MM.1S (cell line): ENCODE measurements around the gene DMWD.
A peak's percentile ranks its signal among the peaks of the same experiment; 100 is the strongest.

Source experiments
- DNase-seq: peaks from one replicate; pipeline ENCODE4 v3.0.0-alpha.2; 2015
- H2AFZ ChIP-seq: fragments of 300-600 bp; sonication (generic); 2 replicates; pipeline ENCODE4 v1.6.0; 2016; ENCODE audit warnings: antibody characterized with exemption, low read length
- H3F3A ChIP-seq: fragments of 300-600 bp; sonication (generic); 2 replicates; pipeline ENCODE4 v1.6.1; 2016; ENCODE audit warnings: mild to moderate bottlenecking, antibody characterized with exemption, low read length, moderate library complexity, mixed read lengths; ENCODE audit not compliant: insufficient read depth
- H3K27ac ChIP-seq: fragments of 300-600 bp; sonication (generic); 2 replicates; pipeline ENCODE4 v1.5.1; 2016; ENCODE audit warnings: mild to moderate bottlenecking, low read length
- H3K27me3 ChIP-seq: fragments of 300-600 bp; sonication (generic); replicated peaks from 2 replicates; pipeline ENCODE4 v1.6.0; 2016; ENCODE audit warnings: low read length; ENCODE audit not compliant: insufficient read depth
- H3K36me3 ChIP-seq: fragments of 300-600 bp; sonication (generic); replicated peaks from 2 replicates; pipeline ENCODE4 v1.6.1; 2016; ENCODE audit warnings: mild to moderate bottlenecking, low read length, mixed read lengths; ENCODE audit not compliant: insufficient read depth
- H3K4me1 ChIP-seq: fragments of 300-600 bp; sonication (generic); 2 replicates; pipeline ENCODE4 v1.6.1; 2016; ENCODE audit warnings: low read length, mixed read lengths
- H3K4me2 ChIP-seq: fragments of 300-600 bp; sonication (generic); 2 replicates; pipeline ENCODE4 v1.6.0; 2016; ENCODE audit warnings: low read depth, low read length
- H3K4me3 ChIP-seq: fragments of 300-600 bp; sonication (generic); 2 replicates; pipeline ENCODE4 v1.5.1; 2016; ENCODE audit warnings: low read length, mixed read lengths
- H3K79me2 ChIP-seq: fragments of 300-600 bp; sonication (generic); 2 replicates; pipeline ENCODE4 v1.6.1; 2016; ENCODE audit warnings: mixed run types, low read length, mixed read lengths
- H3K9ac ChIP-seq: fragments of 300-600 bp; sonication (generic); 2 replicates; pipeline ENCODE4 v1.6.1; 2016; ENCODE audit warnings: low read length, mixed read lengths
- H3K9me2 ChIP-seq: fragments of 300-600 bp; sonication (generic); replicated peaks from 2 replicates; pipeline ENCODE4 v1.6.1; 2016; ENCODE audit warnings: mild to moderate bottlenecking, low read length, mixed read lengths; ENCODE audit not compliant: insufficient read depth
- H3K9me3 ChIP-seq: fragments of 300-600 bp; sonication (generic); replicated peaks from 2 replicates; pipeline ENCODE4 v1.6.1; 2016; ENCODE audit warnings: mild to moderate bottlenecking, low read length, mixed read lengths; ENCODE audit not compliant: insufficient read depth
- H4K20me1 ChIP-seq: fragments of 300-600 bp; sonication (generic); 2 replicates; pipeline ENCODE4 v1.6.1; 2016; ENCODE audit warnings: mild to moderate bottlenecking, low read length, moderate library complexity, mixed read lengths; ENCODE audit not compliant: insufficient read depth
- CTCF ChIP-seq: fragments of 300-600 bp; sonication (generic); IDR thresholded peaks from 2 replicates; pipeline ENCODE4 v1.5.1; 2016; ENCODE audit warnings: antibody characterized with exemption, low read length, mixed read lengths
- EZH2 ChIP-seq: fragments of 300-600 bp; sonication (generic); optimal IDR thresholded peaks from 2 replicates; pipeline ENCODE3; 2017; ENCODE audit warnings: low read depth, mild to moderate bottlenecking, antibody characterized with exemption, low read length, mixed read lengths
- EZH2phosphoT487 ChIP-seq: fragments of 300-600 bp; sonication (generic); IDR thresholded peaks from 2 replicates; pipeline ENCODE4 v1.6.1; 2018; ENCODE audit warnings: antibody characterized with exemption, low read length

The DMWD gene

GRCh38 chr19:45767410-45767880 lies 25.2 kb downstream of the DMWD start:
- Histone ChIP-seq H3K27me3 (peaks cover 28% of the 10 kb centered on the region; the same call in 1 of the 2 replicates), H3K9ac (no peak overlapping the region; the same call in 1 of the 2 replicates), H3K9me2 (no peaks in the 10 kb centered on the region), H3K4me3 (peak overlapping the region; percentile 90; the same call in 1 of the 2 replicates), H3K27ac (no peak overlapping the region), H3K9me3 (no peaks in the 10 kb centered on the region), H3K36me3 (no peaks in the 10 kb centered on the region), H3K79me2 (no peaks in the 10 kb centered on the region), H3K4me1 (peaks cover 5% of the 10 kb centered on the region), H4K20me1 (no peaks in the 10 kb centered on the region), H3K4me2 (peak overlapping the region; percentile 99; the same call in 1 of the 2 replicates), H2AFZ (peak overlapping the region; percentile 64; the same call in 1 of the 2 replicates), H3F3A (peaks cover 14% of the 10 kb centered on the region)
- DNase-seq = no peak
- no peak for TF ChIP-seq EZH2

- H2AFZ ChIP-seq = no peak overlapping the region
- H4K20me1 ChIP-seq = no peaks in the 10 kb centered on the region
- no peak overlapping the region for H3K4me2 ChIP-seq
- H3K9me3 ChIP-seq = no peaks in the 10 kb centered on the region
- no peak overlapping the region for H3K27ac ChIP-seq
- no peak overlapping the region for H3K4me3 ChIP-seq
- DNase-seq = no peak
- no peak overlapping the region for H3K9ac ChIP-seq
- no peaks in the 10 kb centered on the region for H3K79me2 ChIP-seq
- no peak for TF ChIP-seq EZH2phosphoT487
- TF ChIP-seq EZH2 = no peak
- TF ChIP-seq CTCF = no peak
- peaks cover 5% of the 10 kb centered on the region for H3K4me1 ChIP-seq
- H3F3A ChIP-seq = peaks cover 10% of the 10 kb centered on the region
- no peaks in the 10 kb centered on the region for H3K36me3 ChIP-seq
- H3K9me2 ChIP-seq = no peaks in the 10 kb centered on the region
- H3K27me3 ChIP-seq = peaks cover 33% of the 10 kb centered on the region; the same call in 1 of the 2 replicates
Measured at GRCh38 chr19:45766869-45767346, 25.7 kb downstream of the DMWD start.

- TF ChIP-seq CTCF (no peak), EZH2phosphoT487 (no peak), EZH2 (no peak)
- Histone ChIP-seq H3K9me2 (no peaks in the 10 kb centered on the region), H3K9ac (no peak overlapping the region)
Measured at GRCh38 chr19:45766296-45766868, 26.3 kb downstream of the DMWD start.

More at GRCh38 chr19:45766296-45766868, 26.3 kb downstream of the DMWD start:
- H3K9me3 ChIP-seq = no peaks in the 10 kb centered on the region
- H3K27ac ChIP-seq = no peak overlapping the region
- no peaks in the 10 kb centered on the region for H3K36me3 ChIP-seq
- peaks cover 10% of the 10 kb centered on the region for H3F3A ChIP-seq
- no peak overlapping the region for H3K4me3 ChIP-seq
- no peak overlapping the region for H2AFZ ChIP-seq
- H3K4me1 ChIP-seq = peaks cover 5% of the 10 kb centered on the region
- H3K79me2 ChIP-seq = no peaks in the 10 kb centered on the region
- peaks cover 38% of the 10 kb centered on the region; the same call in 1 of the 2 replicates for H3K27me3 ChIP-seq
- no peak overlapping the region for H3K4me2 ChIP-seq
- no peak for DNase-seq
- H4K20me1 ChIP-seq = no peaks in the 10 kb centered on the region
